ENCODE results near the gene RGS7. TPM values are rescaled to one million over a fixed set of nuclear protein-coding genes. Genes with fewer than 3 reads are reported as not detected.
"Not testable (repeated sequence)": the region's sequence is repeated elsewhere in the genome, so short reads cannot be mapped to it uniquely, and the experiment has no call there.

The RGS7 gene
- total RNA-seq, 2 donors from 2014 or later: not detected

DNA sequence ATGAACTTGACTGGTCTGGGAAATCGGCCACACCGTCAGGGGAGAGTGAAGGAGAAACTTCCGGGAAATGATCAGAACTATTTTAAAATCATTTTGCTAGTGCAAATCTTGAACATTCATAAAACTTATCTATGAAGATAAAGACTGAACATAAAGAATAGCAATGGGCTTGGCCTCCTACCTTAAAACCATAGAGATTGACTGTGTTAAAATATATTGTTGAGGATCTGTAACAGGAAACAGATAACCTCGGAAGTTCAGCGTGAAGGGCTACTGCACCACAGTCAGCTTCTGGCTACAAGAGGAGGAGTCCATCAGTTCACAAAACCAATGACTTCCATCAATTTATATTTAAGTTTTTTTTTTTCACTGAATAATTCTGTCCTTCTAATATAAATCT, 127.3 kb downstream of the RGS7 start:
- Mint-ChIP-seq H3K27ac (no peak overlapping the region), H3K4me3 (no peak overlapping the region)
- ATAC-seq: no peak

DNA sequence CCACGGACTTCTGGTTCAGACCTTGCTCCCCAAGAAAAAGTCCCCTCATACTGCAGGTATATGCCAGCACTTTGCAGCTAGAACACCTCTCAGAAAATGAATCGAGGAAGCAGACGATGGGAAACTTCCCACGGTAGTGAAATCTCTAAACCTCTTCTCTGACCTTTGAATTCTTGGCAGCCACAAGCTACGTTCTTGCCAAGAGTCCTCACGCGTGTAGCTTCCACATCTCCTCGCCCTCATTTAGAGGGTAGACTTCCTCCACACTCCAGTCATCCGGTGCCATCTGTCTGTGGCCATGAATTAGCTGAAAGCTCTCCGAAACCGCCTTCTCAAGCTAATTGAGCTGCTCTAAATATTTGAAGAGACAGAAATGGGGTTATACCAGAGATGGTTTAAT, 127.8 kb downstream of the RGS7 start:
- Mint-ChIP-seq H3K4me1 (ENCODE audit: low read depth in 2 of 2) (no peaks in the 10 kb centered on the region), H3K27me3 (no peaks in the 10 kb centered on the region), H3K27ac (no peak overlapping the region), H3K36me3 (no peaks in the 10 kb centered on the region), H3K4me3 (no peak overlapping the region), H3K9me3 (peaks cover 10% of the 10 kb centered on the region)
- no peak for ATAC-seq
- DNase-seq (ENCODE audit: low spot score): no peak

More for the DNA sequence above, 127.3 kb downstream of the RGS7 start:
- Mint-ChIP-seq H3K36me3 (no peaks in the 10 kb centered on the region), H3K9me3 (peaks cover 10% of the 10 kb centered on the region), H3K4me1 (ENCODE audit: low read depth in 2 of 2) (no peaks in the 10 kb centered on the region), H3K27me3 (no peaks in the 10 kb centered on the region)
- no peak for DNase-seq (ENCODE audit: low spot score)

DNA sequence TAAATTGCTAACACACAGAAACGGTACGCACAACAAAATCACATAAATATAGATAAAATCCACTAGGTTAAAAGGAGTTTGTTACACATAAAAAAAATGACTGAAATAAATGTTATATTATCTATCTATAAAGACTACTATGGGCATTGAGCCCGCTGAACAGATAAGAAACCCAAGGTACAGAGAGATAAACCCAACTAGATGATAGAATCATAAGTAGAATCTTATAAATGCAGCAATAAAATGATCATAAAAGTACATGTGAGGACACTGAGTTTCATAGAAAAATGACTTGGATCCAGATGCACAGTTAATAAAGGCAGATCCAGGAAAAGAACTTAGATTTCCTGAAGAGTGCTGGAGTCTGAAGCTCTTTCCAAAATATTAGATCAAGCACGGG, 128.7 kb downstream of the RGS7 start:
- Mint-ChIP-seq H3K4me3 (no peak overlapping the region), H3K27me3 (no peaks in the 10 kb centered on the region), H3K9me3 (peaks cover 9% of the 10 kb centered on the region), H3K36me3 (peaks cover under 1% of the 10 kb centered on the region), H3K4me1 (ENCODE audit: low read depth in 2 of 2) (no peaks in the 10 kb centered on the region), H3K27ac (no peak overlapping the region)
- no peak for DNase-seq (ENCODE audit: low spot score)
- no peak for ATAC-seq

DNA sequence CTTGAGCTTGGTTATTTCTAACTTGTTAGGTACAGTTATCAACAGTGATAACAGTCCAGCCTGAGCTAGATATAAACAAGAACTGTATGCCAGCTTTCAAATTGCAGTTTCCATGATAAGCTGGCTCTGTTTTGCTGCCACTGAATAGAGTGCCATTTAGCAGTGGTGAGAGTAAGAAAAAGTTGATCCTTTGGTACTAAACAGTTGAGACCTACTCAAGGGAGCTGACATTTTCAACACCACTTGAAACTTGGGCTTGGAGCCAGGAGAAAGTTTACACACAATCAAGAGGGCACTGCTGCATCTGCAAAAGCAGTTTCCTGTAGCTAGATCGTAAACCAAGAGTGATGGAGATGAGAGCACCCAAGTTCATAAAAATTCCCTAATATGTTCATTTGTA, 131.3 kb downstream of the RGS7 start:
- H3K4me1 Mint-ChIP-seq (ENCODE audit: low read depth in 2 of 2): no peaks in the 10 kb centered on the region
- no peak overlapping the region for H3K4me3 Mint-ChIP-seq
- peaks cover 13% of the 10 kb centered on the region for H3K9me3 Mint-ChIP-seq
- ATAC-seq (no peak), DNase-seq (ENCODE audit: low spot score) (no peak)
- H3K27me3 Mint-ChIP-seq: no peaks in the 10 kb centered on the region
- H3K27ac Mint-ChIP-seq: no peak overlapping the region
- H3K36me3 Mint-ChIP-seq: peaks cover 4% of the 10 kb centered on the region

DNA sequence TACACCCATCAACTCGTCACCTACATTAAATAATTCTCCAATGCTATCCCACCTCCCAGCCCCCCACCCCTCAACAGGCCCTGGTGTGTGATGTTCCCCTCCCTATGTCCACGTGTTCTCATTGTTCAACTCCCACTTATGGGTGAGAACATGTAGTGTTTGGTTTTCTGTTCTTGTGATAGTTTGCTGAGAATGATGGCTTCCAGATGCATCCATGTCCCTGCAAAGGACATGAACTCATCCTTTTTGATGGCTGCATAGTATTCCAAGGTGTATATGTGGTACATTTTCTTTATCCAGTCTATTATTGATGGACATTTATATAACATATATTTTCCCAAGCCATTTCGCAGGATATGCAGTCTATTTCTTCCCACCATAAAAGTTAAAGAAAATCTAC, 132.8 kb downstream of the RGS7 start:
- not testable (repeated sequence) for H3K27me3 Mint-ChIP-seq; ATAC-seq; H3K36me3 Mint-ChIP-seq; H3K4me3 Mint-ChIP-seq; H3K27ac Mint-ChIP-seq; H3K4me1 Mint-ChIP-seq (ENCODE audit: low read depth in 2 of 2); DNase-seq (ENCODE audit: low spot score)
- peaks cover 18% of the 10 kb centered on the region for H3K9me3 Mint-ChIP-seq

DNA sequence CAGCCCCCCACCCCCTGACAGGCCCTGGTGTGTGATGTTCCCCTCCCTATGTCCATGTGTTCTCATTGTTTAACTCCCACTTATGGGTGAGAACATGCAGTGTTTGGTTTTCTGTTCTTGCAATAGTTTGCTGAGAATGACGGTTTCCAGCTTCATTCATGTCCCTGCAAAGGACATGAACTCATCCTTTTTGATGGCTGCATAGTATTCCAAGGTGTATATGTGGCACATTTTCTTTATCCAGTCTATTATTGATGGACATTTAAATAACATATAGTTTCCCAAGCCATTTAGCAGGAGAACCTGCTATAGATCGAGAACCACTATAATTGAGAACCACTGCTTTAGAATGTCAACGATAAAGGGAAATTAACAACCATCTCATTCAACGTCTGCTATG, 134.2 kb downstream of the RGS7 start:
- not testable (repeated sequence) for H3K27ac Mint-ChIP-seq; H3K27me3 Mint-ChIP-seq; DNase-seq (ENCODE audit: low spot score); H3K4me1 Mint-ChIP-seq (ENCODE audit: low read depth in 2 of 2); H3K4me3 Mint-ChIP-seq; H3K36me3 Mint-ChIP-seq; ATAC-seq
- peaks cover 14% of the 10 kb centered on the region for H3K9me3 Mint-ChIP-seq

DNA sequence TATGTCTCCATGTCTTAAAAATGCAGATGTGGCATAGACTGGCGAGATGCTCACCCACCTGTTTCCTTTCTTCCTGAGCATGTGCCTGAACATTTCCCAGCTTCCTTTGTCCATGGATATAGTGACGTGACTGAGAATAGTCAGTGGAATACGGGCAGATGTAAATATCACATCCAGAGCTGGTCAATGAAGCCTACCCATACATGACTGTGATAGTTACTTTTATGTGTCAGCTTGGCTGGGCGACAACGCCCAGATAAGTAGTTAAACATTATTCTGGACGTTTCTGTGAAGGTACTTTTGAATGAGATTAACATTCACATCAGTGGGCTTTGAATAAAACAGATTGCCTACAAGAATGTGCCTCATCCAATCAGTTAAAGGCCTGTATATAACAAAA, 135.7 kb downstream of the RGS7 start:
- no peaks in the 10 kb centered on the region for H3K4me1 Mint-ChIP-seq (ENCODE audit: low read depth in 2 of 2)
- peaks cover 14% of the 10 kb centered on the region for H3K9me3 Mint-ChIP-seq
- ATAC-seq (no peak), DNase-seq (ENCODE audit: low spot score) (no peak)
- H3K4me3 Mint-ChIP-seq: no peak overlapping the region
- H3K27me3 Mint-ChIP-seq: no peaks in the 10 kb centered on the region
- H3K36me3 Mint-ChIP-seq: peaks cover 4% of the 10 kb centered on the region
- H3K27ac Mint-ChIP-seq: no peak overlapping the region

DNA sequence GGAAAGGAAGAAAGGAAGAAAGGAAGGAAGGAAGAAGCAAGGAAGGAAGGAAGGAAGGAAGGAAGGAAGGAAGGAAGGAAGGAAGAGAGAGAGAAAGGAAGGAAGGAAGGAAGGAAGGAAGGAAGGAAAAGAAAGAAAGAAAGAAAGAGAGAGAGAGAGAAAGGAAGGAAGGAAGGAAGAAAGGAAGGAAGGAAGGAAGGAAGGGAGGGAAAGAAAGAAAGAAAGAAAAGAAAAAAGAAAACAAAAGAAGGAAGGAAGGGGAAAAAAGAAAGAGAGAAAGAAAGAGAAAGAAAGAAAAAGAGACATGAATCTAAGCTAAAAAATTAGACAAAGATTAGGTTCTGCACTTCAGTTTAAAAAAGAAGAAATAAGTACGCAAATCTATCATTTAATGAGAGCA, 136.1 kb downstream of the RGS7 start:
- not testable (repeated sequence) for H3K4me1 Mint-ChIP-seq (ENCODE audit: low read depth in 2 of 2); DNase-seq (ENCODE audit: low spot score)

DNA sequence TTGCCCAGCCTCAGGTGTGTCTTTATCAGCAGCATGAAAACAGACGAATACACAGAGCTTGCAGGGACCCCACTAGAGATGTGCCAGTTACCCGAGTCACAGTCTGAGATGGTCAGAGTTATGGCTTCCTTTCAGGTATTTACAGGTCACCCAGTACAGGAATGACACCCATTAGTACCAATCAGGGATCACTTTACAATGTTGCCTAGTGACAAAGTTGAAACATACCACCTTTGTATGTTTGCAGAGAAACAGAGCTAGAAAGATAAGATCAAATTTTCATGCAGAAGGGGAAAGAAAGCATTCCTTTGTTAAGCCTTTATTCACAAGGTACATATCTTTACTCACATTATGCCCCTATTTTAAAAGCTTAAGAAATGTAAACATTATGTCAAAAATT, 137.6 kb downstream of the RGS7 start:
- Mint-ChIP-seq H3K27me3 (no peaks in the 10 kb centered on the region), H3K9me3 (peaks cover 17% of the 10 kb centered on the region), H3K27ac (no peak overlapping the region), H3K36me3 (peaks cover 4% of the 10 kb centered on the region), H3K4me1 (ENCODE audit: low read depth in 2 of 2) (no peaks in the 10 kb centered on the region), H3K4me3 (no peak overlapping the region)
- no peak for ATAC-seq
- DNase-seq (ENCODE audit: low spot score): no peak

More for the DNA sequence above, 136.1 kb downstream of the RGS7 start:
- not testable (repeated sequence) for H3K36me3 Mint-ChIP-seq, H3K27ac Mint-ChIP-seq, H3K27me3 Mint-ChIP-seq, H3K4me3 Mint-ChIP-seq, ATAC-seq
- H3K9me3 Mint-ChIP-seq: peaks cover 14% of the 10 kb centered on the region

DNA sequence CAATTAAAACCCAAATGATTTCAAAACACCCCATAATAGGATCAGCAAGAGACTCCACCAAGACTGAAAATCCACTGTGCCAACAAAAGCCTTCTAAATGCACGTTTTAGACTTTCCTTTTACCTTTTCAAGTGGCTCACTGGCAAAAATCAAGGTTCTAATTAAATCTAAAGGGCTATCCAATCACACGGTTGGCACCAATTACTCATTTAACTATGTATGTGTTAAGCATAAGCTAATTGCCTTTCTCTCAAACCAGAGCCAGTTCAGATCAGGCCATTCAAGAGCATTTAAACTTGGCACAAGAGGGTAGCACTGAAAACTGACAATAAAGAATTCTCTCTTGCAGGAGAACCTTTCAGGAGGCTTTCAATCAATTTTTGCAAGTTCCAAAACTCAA, 139.5 kb downstream of the RGS7 start:
- no peaks in the 10 kb centered on the region for H3K36me3 Mint-ChIP-seq
- no peak for ATAC-seq
- no peak overlapping the region for H3K27ac Mint-ChIP-seq
- no peak overlapping the region for H3K4me3 Mint-ChIP-seq
- H3K4me1 Mint-ChIP-seq (ENCODE audit: low read depth in 2 of 2): no peaks in the 10 kb centered on the region
- H3K27me3 Mint-ChIP-seq: no peaks in the 10 kb centered on the region
- peaks cover 13% of the 10 kb centered on the region for H3K9me3 Mint-ChIP-seq
- no peak for DNase-seq (ENCODE audit: low spot score)

DNA sequence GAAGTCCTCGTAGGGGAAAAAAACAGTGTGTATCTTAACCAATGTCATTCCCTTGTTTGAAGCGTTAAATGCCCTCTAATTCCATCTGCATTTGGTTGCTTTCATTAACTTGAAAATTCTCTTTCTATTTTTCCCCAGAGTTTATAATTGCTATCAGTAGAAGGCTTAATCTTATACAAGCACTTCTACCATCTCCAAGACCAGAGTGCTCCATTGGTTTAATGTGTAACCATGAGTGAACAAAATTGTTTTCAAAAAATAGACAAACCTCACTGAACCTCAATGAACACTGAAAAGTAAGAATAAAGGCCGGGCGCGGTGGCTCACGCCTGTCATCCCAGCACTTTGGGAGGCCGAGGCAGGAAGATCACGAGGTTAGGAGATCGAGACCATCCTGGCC, 141.3 kb downstream of the RGS7 start:
- Mint-ChIP-seq H3K4me1 (ENCODE audit: low read depth in 2 of 2) (no peaks in the 10 kb centered on the region), H3K9me3 (peaks cover 7% of the 10 kb centered on the region), H3K4me3 (no peak overlapping the region), H3K27ac (no peak overlapping the region), H3K36me3 (no peaks in the 10 kb centered on the region), H3K27me3 (no peaks in the 10 kb centered on the region)
- ATAC-seq: no peak
- DNase-seq (ENCODE audit: low spot score): no peak

DNA sequence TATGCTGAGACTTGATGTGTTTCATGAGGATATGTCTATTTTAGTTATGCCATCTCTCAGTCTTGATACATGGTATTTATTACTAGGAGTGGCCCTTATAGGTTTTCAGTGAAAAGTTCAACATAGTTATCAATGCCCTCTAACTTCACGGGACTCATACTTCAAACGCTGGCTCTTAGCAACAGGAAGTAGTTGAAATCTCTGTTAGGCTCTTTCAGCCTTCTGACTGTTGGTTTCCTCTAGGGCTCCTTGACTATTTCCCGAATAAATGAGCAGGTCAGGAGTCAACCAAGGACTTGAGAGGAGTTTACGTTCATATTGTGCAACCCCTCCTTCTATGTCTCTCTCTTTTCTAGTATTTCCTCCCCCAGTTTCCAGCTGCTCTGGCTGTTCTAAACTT, 141.8 kb downstream of the RGS7 start:
- Mint-ChIP-seq H3K4me3 (no peak overlapping the region), H3K27me3 (no peaks in the 10 kb centered on the region), H3K27ac (no peak overlapping the region), H3K4me1 (ENCODE audit: low read depth in 2 of 2) (no peaks in the 10 kb centered on the region), H3K9me3 (peaks cover 5% of the 10 kb centered on the region), H3K36me3 (no peaks in the 10 kb centered on the region)
- DNase-seq (ENCODE audit: low spot score) (no peak), ATAC-seq (no peak)

DNA sequence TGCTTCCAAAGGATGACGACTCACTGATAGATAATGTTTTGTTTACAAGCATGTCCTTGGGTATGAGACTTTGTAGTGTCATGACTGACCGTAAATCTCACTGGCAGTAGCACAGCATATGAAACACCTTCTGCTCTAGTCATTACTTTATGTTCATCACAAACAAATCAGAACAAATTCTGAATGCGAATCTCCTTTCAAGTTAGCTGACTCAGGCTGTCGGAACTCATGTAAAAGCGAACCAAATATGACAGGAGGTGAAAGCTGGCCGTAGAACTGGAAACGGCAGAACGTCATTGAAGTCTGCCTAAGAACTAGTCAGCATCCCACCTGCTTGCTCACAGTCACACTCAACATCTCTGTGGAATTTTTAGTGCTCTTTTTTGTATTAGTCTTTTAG, 143.9 kb downstream of the RGS7 start:
- H3K4me3 Mint-ChIP-seq: no peak overlapping the region

DNA sequence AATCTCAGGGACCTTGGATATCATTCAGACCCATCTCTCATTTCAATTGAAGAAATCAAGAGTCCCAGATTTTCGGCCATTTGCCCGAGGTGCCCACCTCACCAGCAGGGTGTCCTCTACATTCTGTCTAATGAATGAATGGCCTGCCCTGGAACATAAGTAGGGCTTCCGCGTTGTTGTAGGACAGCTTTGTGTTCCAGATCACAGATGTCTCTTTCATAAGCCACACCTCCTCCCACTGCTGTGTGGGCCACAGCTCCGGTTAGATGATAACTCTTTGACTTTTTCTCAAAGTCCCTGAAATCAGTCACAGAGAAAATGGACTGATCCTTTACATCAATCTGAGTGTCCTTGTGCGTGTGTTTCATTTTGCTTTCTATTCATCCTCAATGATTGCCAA, 144.4 kb downstream of the RGS7 start:
- no peak for ATAC-seq
- Mint-ChIP-seq H3K9me3 (peaks cover 3% of the 10 kb centered on the region), H3K27ac (no peak overlapping the region), H3K36me3 (no peaks in the 10 kb centered on the region), H3K4me1 (ENCODE audit: low read depth in 2 of 2) (no peaks in the 10 kb centered on the region), H3K27me3 (no peaks in the 10 kb centered on the region), H3K4me3 (no peak overlapping the region)
- no peak for DNase-seq (ENCODE audit: low spot score)

More for the DNA sequence above, 143.9 kb downstream of the RGS7 start:
- Mint-ChIP-seq H3K27ac (no peak overlapping the region), H3K27me3 (no peaks in the 10 kb centered on the region), H3K9me3 (peaks cover 3% of the 10 kb centered on the region), H3K4me1 (ENCODE audit: low read depth in 2 of 2) (no peaks in the 10 kb centered on the region), H3K36me3 (no peaks in the 10 kb centered on the region)
- ATAC-seq (no peak), DNase-seq (ENCODE audit: low spot score) (no peak)

DNA sequence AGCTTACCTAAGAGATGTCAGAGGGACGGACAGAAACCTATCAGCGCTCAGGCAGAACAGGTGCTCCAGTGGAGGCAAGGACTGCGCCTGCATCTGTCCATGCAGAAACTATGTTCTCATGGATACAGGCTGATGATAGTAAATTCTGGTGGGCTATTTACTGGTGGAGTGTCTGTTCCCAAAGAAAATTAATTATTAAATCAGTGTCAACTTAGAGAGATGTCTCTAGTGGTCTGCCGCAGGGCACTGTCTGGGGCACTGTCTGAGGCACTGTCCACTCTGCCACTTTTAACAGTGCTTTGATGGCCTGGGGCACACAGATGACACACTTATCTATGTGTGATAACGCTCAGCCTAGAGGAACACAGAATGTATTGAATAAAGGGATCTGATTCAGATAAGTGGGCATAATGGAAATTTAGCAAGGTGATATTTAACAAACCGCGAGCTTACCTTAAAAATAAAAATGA, 148.1 kb downstream of the RGS7 start:
- ATAC-seq (no peak), DNase-seq (ENCODE audit: low spot score) (no peak)
- H3K36me3 Mint-ChIP-seq: peaks cover 4% of the 10 kb centered on the region
- no peak overlapping the region for H3K4me3 Mint-ChIP-seq
- peaks cover 2% of the 10 kb centered on the region for H3K9me3 Mint-ChIP-seq
- no peaks in the 10 kb centered on the region for H3K4me1 Mint-ChIP-seq (ENCODE audit: low read depth in 2 of 2)
- H3K27ac Mint-ChIP-seq: no peak overlapping the region
- H3K27me3 Mint-ChIP-seq: no peaks in the 10 kb centered on the region

Data from natural killer cell treated with Interleukin-12 subunit alpha and Interleukin-12 subunit beta and Interleukin-15 and Interleukin-18, amount 100 ng/mL, for 72 hours (primary cell).